WTC11 (cell line): Measurements from ENCODE around the gene PDE4A.

Source experiments
- NFE2L1 ChIP-seq: sonication (generic); formaldehyde crosslinking; IDR thresholded peaks from 2 replicates; pipeline ENCODE4 v1.8.1; 2023; ENCODE audit warnings: missing genetic modification reagents
- USF2 ChIP-seq: sonication (generic); formaldehyde crosslinking; IDR thresholded peaks from 2 replicates; pipeline ENCODE4 v1.8.1; 2023; ENCODE audit warnings: mild to moderate bottlenecking, missing genetic modification reagents, moderate library complexity
- ZNF219 ChIP-seq: sonication (generic); formaldehyde crosslinking; IDR thresholded peaks from 2 replicates; pipeline ENCODE4 v1.8.0; 2023; ENCODE audit warnings: missing genetic modification reagents, mild to moderate bottlenecking, borderline replicate concordance
- TF ChIP-seq, protein P1 (sequence below): sonication (generic); formaldehyde crosslinking; IDR thresholded peaks from 2 replicates; pipeline ENCODE4 v1.8.0; 2022; ENCODE audit warnings: mild to moderate bottlenecking, missing genetic modification reagents

DNA sequence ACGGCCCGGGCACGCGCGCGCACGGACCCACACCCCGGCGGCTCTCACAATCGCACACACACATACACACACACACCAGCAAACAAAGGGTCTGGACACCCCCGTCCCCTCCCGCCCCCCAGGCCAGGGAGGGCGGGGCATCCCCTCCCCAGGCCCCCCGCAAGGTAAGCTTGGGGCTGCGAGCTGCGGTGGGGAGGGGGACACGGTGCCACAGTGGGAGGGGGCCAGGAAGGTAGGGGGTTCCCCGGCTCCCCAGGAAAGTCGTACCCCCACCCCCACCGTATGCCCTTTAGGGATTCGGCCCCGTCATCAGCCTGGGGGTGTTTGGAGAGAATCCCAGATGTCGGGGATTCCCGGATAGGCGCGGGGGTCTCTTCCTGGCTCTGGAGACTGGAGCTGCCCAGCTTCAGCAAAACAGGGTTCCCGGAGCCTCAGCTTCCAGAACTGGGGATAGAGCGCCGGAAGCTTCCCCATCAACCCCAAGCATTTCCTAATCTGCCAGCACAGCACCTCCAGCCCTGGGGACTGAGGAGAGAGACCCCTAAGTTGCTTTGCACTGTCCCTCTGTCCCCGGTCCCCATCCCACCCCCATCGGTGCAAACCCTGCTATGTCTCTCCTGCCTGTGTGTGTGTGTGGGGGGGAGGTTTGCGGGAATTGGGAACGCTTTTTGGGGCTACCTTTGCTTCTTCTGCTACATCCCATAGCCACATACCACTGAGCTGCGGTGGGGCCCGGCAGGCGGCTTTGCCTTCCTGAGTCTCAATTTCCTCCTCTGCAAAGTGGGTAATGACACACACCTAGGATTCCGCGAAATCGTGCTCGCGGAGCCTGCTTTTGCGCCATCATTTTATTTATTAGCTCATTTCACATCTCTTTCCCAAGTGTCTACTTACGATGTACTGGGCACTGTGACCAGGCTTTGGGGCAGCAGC lies 15.2 kb upstream of the PDE4A start:
- TF ChIP-seq NFE2L1 (CRISPR knock-in tag), result no peak
- TF ChIP-seq, protein P1, sequence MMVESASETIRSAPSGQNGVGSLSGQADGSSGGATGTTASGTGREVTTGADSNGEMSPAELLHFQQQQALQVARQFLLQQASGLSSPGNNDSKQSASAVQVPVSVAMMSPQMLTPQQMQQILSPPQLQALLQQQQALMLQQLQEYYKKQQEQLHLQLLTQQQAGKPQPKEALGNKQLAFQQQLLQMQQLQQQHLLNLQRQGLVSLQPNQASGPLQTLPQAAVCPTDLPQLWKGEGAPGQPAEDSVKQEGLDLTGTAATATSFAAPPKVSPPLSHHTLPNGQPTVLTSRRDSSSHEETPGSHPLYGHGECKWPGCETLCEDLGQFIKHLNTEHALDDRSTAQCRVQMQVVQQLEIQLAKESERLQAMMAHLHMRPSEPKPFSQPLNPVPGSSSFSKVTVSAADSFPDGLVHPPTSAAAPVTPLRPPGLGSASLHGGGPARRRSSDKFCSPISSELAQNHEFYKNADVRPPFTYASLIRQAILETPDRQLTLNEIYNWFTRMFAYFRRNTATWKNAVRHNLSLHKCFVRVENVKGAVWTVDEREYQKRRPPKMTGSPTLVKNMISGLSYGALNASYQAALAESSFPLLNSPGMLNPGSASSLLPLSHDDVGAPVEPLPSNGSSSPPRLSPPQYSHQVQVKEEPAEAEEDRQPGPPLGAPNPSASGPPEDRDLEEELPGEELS (CRISPR knock-in tag), result no peak
- no peak for TF ChIP-seq ZNF219 (CRISPR knock-in tag)
- no peak for TF ChIP-seq USF2 (CRISPR knock-in tag)
